HEK293T (cell line): ENCODE measurements around the gene BMPR2.

Experiments used
- ARNT ChIP-seq: fragments of 450-650 bp; IDR thresholded peaks from 2 replicates; pipeline ENCODE4 v1.6.1; 2017; ENCODE audit warnings: mild to moderate bottlenecking
- ELF4 ChIP-seq: fragments of 450-650 bp; IDR thresholded peaks from 2 replicates; pipeline ENCODE4 v1.6.1; 2017; ENCODE audit warnings: antibody characterized with exemption
- FOXA1 ChIP-seq: fragments of 450-650 bp; IDR thresholded peaks from 2 replicates; pipeline ENCODE4 v1.6.1; 2016; ENCODE audit warnings: mild to moderate bottlenecking
- FOXK2 ChIP-seq: fragments of 450-650 bp; IDR thresholded peaks from 2 replicates; pipeline ENCODE4 v1.6.1; 2016; ENCODE audit warnings: mild to moderate bottlenecking
- FOXM1 ChIP-seq: fragments of 450-650 bp; IDR thresholded peaks from 2 replicates; pipeline ENCODE4 v1.6.1; 2017; ENCODE audit warnings: mild to moderate bottlenecking, borderline replicate concordance
- NFRKB ChIP-seq: fragments of 450-650 bp; IDR thresholded peaks from 2 replicates; pipeline ENCODE4 v1.6.1; 2016; ENCODE audit warnings: mild to moderate bottlenecking, moderate library complexity
- SUZ12 ChIP-seq: fragments of 450-650 bp; IDR thresholded peaks from 2 replicates; pipeline ENCODE4 v1.6.1; 2016; ENCODE audit warnings: mild to moderate bottlenecking
- TARDBP ChIP-seq: fragments of 450-650 bp; IDR thresholded peaks from 2 replicates; pipeline ENCODE4 v1.6.1; 2016
- ZNF384 ChIP-seq: fragments of 450-650 bp; IDR thresholded peaks from 2 replicates; pipeline ENCODE4 v1.6.1; 2016

DNA sequence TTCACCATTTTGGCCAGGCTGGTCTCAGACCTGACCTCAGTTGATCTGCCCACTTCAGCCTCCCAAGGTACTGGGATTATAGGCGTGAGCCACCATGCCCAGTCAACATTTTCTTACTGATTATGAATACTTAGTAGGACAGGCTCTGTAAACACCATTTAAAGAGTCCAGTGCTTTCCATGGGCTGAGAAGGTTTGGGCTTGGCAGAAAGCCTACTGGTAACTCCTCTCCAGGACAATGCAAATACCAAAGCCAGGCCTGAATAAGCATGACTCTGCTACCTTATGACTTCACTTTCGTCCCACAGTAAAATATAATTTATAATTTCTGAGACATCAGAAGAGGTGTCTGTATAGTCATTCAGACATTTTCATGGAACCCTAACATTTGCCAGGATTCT lies 198.4 kb downstream of the BMPR2 start:
- no peak for TF ChIP-seq ZNF384
- no peak for TF ChIP-seq FOXK2
- TF ChIP-seq ELF4, result no peak
- no peak for TF ChIP-seq FOXM1
- no peak for TF ChIP-seq ARNT
- TF ChIP-seq NFRKB, result no peak
- TF ChIP-seq TARDBP, result no peak
- TF ChIP-seq SUZ12, result no peak
- TF ChIP-seq FOXA1, result no peak
